Temporal lobe (tissue), 2 donors: Measurements from ENCODE around the gene CSNK2B. TPM values are rescaled to one million over a fixed set of nuclear protein-coding genes. Genes with fewer than 3 reads are reported as not detected.

Source experiments
- small RNA-seq: library from RNA; depleted of rRNA; stranded (forward); fragments of <200 nt; gene quantifications from one replicate; pipeline ENCODE3, GENCODE V24; 2014; ENCODE audit warnings: low replicate concordance
- total RNA-seq: library from RNA; depleted of rRNA; stranded (reverse); fragments of >200 nt; gene quantifications from one replicate; pipeline ENCODE4 v1.2.3, GENCODE V29; 2014

CSNK2B gene
- total RNA-seq, 1 donor from 2014 or later: 55.8 TPM

Small RNA genes lying within 50 kb of the gene (small RNA-seq; reads per million reads assigned to genes)
- gene LY6G6D (not detected), gene MIR4646 (not detected), gene MIR6832 (not detected), gene RF00019 (not detected), gene SNORA38 (4.2 reads per million, percentile 91 among the genes with 10 or more reads in this experiment)

Other genes starting within 250 kb of the CSNK2B start
- gene MICB, start 167.9 kb upstream of the CSNK2B start, total RNA-seq: 0.25 TPM
- gene MCCD1, start 137.1 kb upstream of the CSNK2B start, total RNA-seq: not detected
- gene DDX39B, start 124.1 kb upstream of the CSNK2B start, total RNA-seq: 230 TPM
- 57.5 TPM for gene ATP6V1G2, start 119.5 kb upstream of the CSNK2B start, total RNA-seq
- gene NFKBIL1, start 118.5 kb upstream of the CSNK2B start, total RNA-seq: 10.6 TPM
- not detected for gene LTA, start 93.8 kb upstream of the CSNK2B start, total RNA-seq
- not detected for gene TNF, start 90.5 kb upstream of the CSNK2B start, total RNA-seq
- gene LTB, start 83.7 kb upstream of the CSNK2B start, total RNA-seq: not detected
- gene LST1, start 79.8 kb upstream of the CSNK2B start, total RNA-seq: 0.74 TPM
- not detected for gene NCR3, start 73.1 kb upstream of the CSNK2B start, total RNA-seq
- 5.7 TPM for gene AIF1, start 50.8 kb upstream of the CSNK2B start, total RNA-seq
- gene PRRC2A, start 45.4 kb upstream of the CSNK2B start, total RNA-seq: 55.1 TPM
- gene BAG6, start 13.4 kb upstream of the CSNK2B start, total RNA-seq: 136 TPM
- 0.98 TPM for gene APOM, start 10.2 kb upstream of the CSNK2B start, total RNA-seq
- 11.6 TPM for gene C6orf47, start 5.3 kb upstream of the CSNK2B start, total RNA-seq
- gene GPANK1, start 1.1 kb upstream of the CSNK2B start, total RNA-seq: 8.9 TPM
- gene LY6G5B, start 3.9 kb downstream of the CSNK2B start, total RNA-seq: 3.4 TPM
- gene LY6G5C, start 15.0 kb downstream of the CSNK2B start, total RNA-seq: 1.2 TPM
- gene ABHD16A, start 37.2 kb downstream of the CSNK2B start, total RNA-seq: 40.3 TPM
- not detected for gene LY6G6F, start 40.8 kb downstream of the CSNK2B start, total RNA-seq
- 0.74 TPM for gene LY6G6D, start 49.3 kb downstream of the CSNK2B start, total RNA-seq
- 0.25 TPM for gene LY6G6C, start 55.7 kb downstream of the CSNK2B start, total RNA-seq
- not detected for gene MPIG6B, start 57.3 kb downstream of the CSNK2B start, total RNA-seq
- 108 TPM for gene DDAH2, start 63.2 kb downstream of the CSNK2B start, total RNA-seq
- 16.5 TPM for gene CLIC1, start 70.5 kb downstream of the CSNK2B start, total RNA-seq
- gene MSH5, start 73.9 kb downstream of the CSNK2B start, total RNA-seq: 2.5 TPM
- 0.74 TPM for gene SAPCD1, start 96.6 kb downstream of the CSNK2B start, total RNA-seq
- gene VWA7, start 111.2 kb downstream of the CSNK2B start, total RNA-seq: 0.98 TPM
- 41.1 TPM for gene VARS1, start 129.7 kb downstream of the CSNK2B start, total RNA-seq
- gene LSM2, start 140.9 kb downstream of the CSNK2B start, total RNA-seq: 10.3 TPM
- gene HSPA1L, start 149.2 kb downstream of the CSNK2B start, total RNA-seq: 3.7 TPM
- gene HSPA1A, start 149.5 kb downstream of the CSNK2B start, total RNA-seq: 351 TPM
- 543 TPM for gene HSPA1B, start 161.7 kb downstream of the CSNK2B start, total RNA-seq
- 14.0 TPM for gene NEU1, start 196.7 kb downstream of the CSNK2B start, total RNA-seq
- not detected for gene SLC44A4, start 212.9 kb downstream of the CSNK2B start, total RNA-seq
- 65.6 TPM for gene EHMT2, start 231.6 kb downstream of the CSNK2B start, total RNA-seq
- gene ZBTB12, start 236.0 kb downstream of the CSNK2B start, total RNA-seq: 21.9 TPM